CD14-positive monocyte (primary cell): ENCODE results near the gene GPC5. TPM values are rescaled to one million over a fixed set of nuclear protein-coding genes. Genes with fewer than 3 reads are reported as not detected.

Source experiments
- DNase-seq, 3 donors: peaks; one replicate each; pipeline ENCODE4 v3.0.0-alpha.2; 2011 to 2022
- H2AFZ ChIP-seq: 2 replicates; pipeline ENCODE4 v1.6.0; 2012; ENCODE audit warnings: mild to moderate bottlenecking, low read depth, low read length, inconsistent platforms; ENCODE audit not compliant: insufficient read depth, poor library complexity, severe bottlenecking
- H3K27ac ChIP-seq, 2 donors: 1 replicate in 1 of 2; 2 replicates in 1 of 2; pipeline ENCODE4 v1.5.1; 2012 to 2013; ENCODE audit warnings: low read length in 2 of 2, control low read depth in 1 of 2, inconsistent platforms in 1 of 2, low read depth in 1 of 2, mild to moderate bottlenecking in 1 of 2
- H3K27me3 ChIP-seq, 2 donors: one replicate each; pipeline versions ENCODE4 v1.6.0 to v1.6.1; 2011 to 2013; ENCODE audit warnings: low read length in 2 of 2; ENCODE audit not compliant: control insufficient read depth in 2 of 2, insufficient read depth in 2 of 2
- H3K36me3 ChIP-seq, 2 donors: replicated peaks in 1 of 2; 1 replicate in 1 of 2; 2 replicates in 1 of 2; pipeline versions ENCODE4 v1.5.1 to v1.6.1; 2012 to 2013; ENCODE audit warnings: low read length in 2 of 2, control low read depth in 1 of 2, inconsistent platforms in 1 of 2, mild to moderate bottlenecking in 1 of 2; ENCODE audit not compliant: insufficient read depth in 2 of 2, control insufficient read depth in 1 of 2
- H3K4me1 ChIP-seq, 2 donors: 1 replicate in 1 of 2; 2 replicates in 1 of 2; pipeline versions ENCODE4 v1.5.1 to v1.6.1; 2012 to 2013; ENCODE audit warnings: low read length in 2 of 2, control low read depth in 1 of 2, inconsistent platforms in 1 of 2, mild to moderate bottlenecking in 1 of 2, moderate library complexity in 1 of 2; ENCODE audit not compliant: insufficient read depth in 2 of 2, control insufficient read depth in 1 of 2
- H3K4me2 ChIP-seq: replicated peaks from 2 replicates; pipeline ENCODE3; 2012; ENCODE audit warnings: low read length, moderate library complexity, mild to moderate bottlenecking; ENCODE audit not compliant: poor library complexity, severe bottlenecking; ENCODE audit errors: extremely low read depth
- H3K4me3 ChIP-seq, 3 experiments: fragments of 200-600 bp in 1 of 3; sonication (generic) in 1 of 3; replicated peaks in 1 of 3; 1 replicate in 2 of 3; 2 replicates in 1 of 3; pipeline ENCODE4 v1.5.1; 2011 to 2013; ENCODE audit warnings: low read length in 3 of 3, mild to moderate bottlenecking in 3 of 3, control low read depth in 2 of 3, low read depth in 2 of 3, inconsistent platforms in 1 of 3, moderate library complexity in 1 of 3
- H3K79me2 ChIP-seq: 2 replicates; pipeline ENCODE4 v1.6.0; 2012; ENCODE audit warnings: mild to moderate bottlenecking, control low read depth, inconsistent platforms, low read length, moderate library complexity; ENCODE audit not compliant: insufficient read depth
- H3K9ac ChIP-seq: 2 replicates; pipeline ENCODE4 v1.6.0; 2017; ENCODE audit warnings: low read length, mild to moderate bottlenecking; ENCODE audit not compliant: insufficient read depth, poor library complexity, severe bottlenecking
- H3K9me3 ChIP-seq, 2 donors: replicated peaks in 1 of 2; 1 replicate in 1 of 2; 2 replicates in 1 of 2; pipeline versions ENCODE4 v1.5.1 to v1.6.1; 2012 to 2013; ENCODE audit warnings: low read length in 2 of 2, control low read depth in 1 of 2; ENCODE audit not compliant: control insufficient read depth in 1 of 2, insufficient read depth in 1 of 2
- H4K20me1 ChIP-seq: 2 replicates; pipeline ENCODE4 v1.6.0; 2012; ENCODE audit warnings: mild to moderate bottlenecking, low read length, control low read depth, moderate library complexity; ENCODE audit not compliant: insufficient read depth
- H3K27ac Mint-ChIP-seq, 7 donors: one replicate each; pipeline ENCODE4 v1.8.0; 2020; ENCODE audit warnings: mild to moderate bottlenecking in 7 of 7, mixed read lengths in 7 of 7, moderate library complexity in 6 of 7, inconsistent platforms in 2 of 7
- H3K27me3 Mint-ChIP-seq, 3 donors: one replicate each; pipeline ENCODE4 v1.8.0; 2021 to 2022; ENCODE audit warnings: low read depth in 3 of 3, mild to moderate bottlenecking in 3 of 3, mixed read lengths in 3 of 3, moderate library complexity in 3 of 3, inconsistent platforms in 1 of 3
- H3K36me3 Mint-ChIP-seq, 2 donors: one replicate each; pipeline ENCODE4 v1.8.0; 2020; ENCODE audit warnings: mixed read lengths in 2 of 2, inconsistent platforms in 1 of 2, mild to moderate bottlenecking in 1 of 2
- H3K4me1 Mint-ChIP-seq: one replicate; pipeline ENCODE4 v1.8.0; 2020; ENCODE audit warnings: mild to moderate bottlenecking, mixed read lengths
- H3K4me3 Mint-ChIP-seq, 2 donors: one replicate each; pipeline ENCODE4 v1.8.0; 2020; ENCODE audit warnings: mild to moderate bottlenecking in 2 of 2, mixed read lengths in 2 of 2, moderate library complexity in 1 of 2
- H3K9me3 Mint-ChIP-seq, 7 donors: one replicate each; pipeline ENCODE4 v1.8.0; 2020 to 2022; ENCODE audit warnings: mixed read lengths in 7 of 7, mild to moderate bottlenecking in 6 of 7, moderate library complexity in 6 of 7, inconsistent platforms in 2 of 7
- WGBS: methylation state at CpG from one replicate; pipeline ENCODE4 v1.1.5; 2013; ENCODE audit warnings: missing lambda C conversion rate; ENCODE audit not compliant: insufficient coverage; 5-methylcytosine and 5-hydroxymethylcytosine counted together
- intact Hi-C, 2 donors: fragments of 100-400 bp; cut with micrococcal nuclease; formaldehyde crosslinking; loops; one replicate each; pipeline versions ENCODE4 v1.15.0 to v1.15.1; 2023
- polyA plus RNA-seq, 3 donors: library from polyadenylated mRNA; depleted of rRNA in 1 of 3; unstranded in 2 of 3; stranded (reverse) in 1 of 3; fragments of 300-500 nt in 2 of 3; fragments of >200 nt in 1 of 3; fragmentation: Illumina TruSeq in 2 of 3; gene quantifications; 1 replicate in 2 of 3; 2 replicates in 1 of 3; pipeline ENCODE4 v1.2.3, GENCODE V29; 2012 to 2021
- TF ChIP-seq, protein P1 (sequence below): fragments of 200-600 bp; IDR thresholded peaks from one replicate; pipeline ENCODE4 v1.8.0; 2022; ENCODE audit warnings: antibody characterized with exemption, mild to moderate bottlenecking

Gene GPC5
- polyA plus RNA-seq, 3 donors: not detected

DNA sequence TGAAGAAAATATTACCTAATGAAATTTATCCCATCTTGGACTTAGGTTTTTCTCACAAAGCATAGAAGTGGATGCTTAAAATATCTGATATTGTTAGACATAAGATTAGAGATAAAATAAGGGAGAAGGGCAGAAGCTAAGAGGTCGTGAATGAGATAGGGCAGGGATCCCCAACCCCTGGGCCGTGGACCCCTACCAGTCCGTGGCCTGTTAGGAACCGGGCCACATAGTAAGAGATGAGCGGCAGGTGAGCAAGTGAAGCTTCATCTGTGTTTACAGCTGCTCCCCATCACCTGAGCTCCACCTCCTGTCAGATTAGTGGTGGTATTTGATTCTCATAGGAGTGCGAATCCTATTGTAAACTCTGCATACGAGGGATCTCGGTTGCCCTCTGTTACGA, 202.9 kb downstream of the GPC5 start:
- no peak overlapping the region for H3K4me2 ChIP-seq
- no peak overlapping the region for H2AFZ ChIP-seq
- H3K9me3 Mint-ChIP-seq: no peaks in the 10 kb centered on the region
- H3K4me1 Mint-ChIP-seq: no peaks in the 10 kb centered on the region
- no peak overlapping the region for H3K27ac Mint-ChIP-seq
- H3K27ac ChIP-seq: no peak overlapping the region
- H3K27me3 Mint-ChIP-seq: no peaks in the 10 kb centered on the region
- H3K36me3 ChIP-seq: no peaks in the 10 kb centered on the region
- H3K9ac ChIP-seq: no peak overlapping the region
- no peaks in the 10 kb centered on the region for H4K20me1 ChIP-seq
- no peaks in the 10 kb centered on the region for H3K9me3 ChIP-seq
- H3K4me3 ChIP-seq: no peak overlapping the region
- WGBS: 93% methylated on average over 4 of the region's 9 CpGs
- no peak overlapping the region for H3K4me3 Mint-ChIP-seq
- no peaks in the 10 kb centered on the region for H3K4me1 ChIP-seq
- no peak for DNase-seq
- H3K79me2 ChIP-seq: no peaks in the 10 kb centered on the region
- no peaks in the 10 kb centered on the region for H3K27me3 ChIP-seq
- TF ChIP-seq, protein P1, sequence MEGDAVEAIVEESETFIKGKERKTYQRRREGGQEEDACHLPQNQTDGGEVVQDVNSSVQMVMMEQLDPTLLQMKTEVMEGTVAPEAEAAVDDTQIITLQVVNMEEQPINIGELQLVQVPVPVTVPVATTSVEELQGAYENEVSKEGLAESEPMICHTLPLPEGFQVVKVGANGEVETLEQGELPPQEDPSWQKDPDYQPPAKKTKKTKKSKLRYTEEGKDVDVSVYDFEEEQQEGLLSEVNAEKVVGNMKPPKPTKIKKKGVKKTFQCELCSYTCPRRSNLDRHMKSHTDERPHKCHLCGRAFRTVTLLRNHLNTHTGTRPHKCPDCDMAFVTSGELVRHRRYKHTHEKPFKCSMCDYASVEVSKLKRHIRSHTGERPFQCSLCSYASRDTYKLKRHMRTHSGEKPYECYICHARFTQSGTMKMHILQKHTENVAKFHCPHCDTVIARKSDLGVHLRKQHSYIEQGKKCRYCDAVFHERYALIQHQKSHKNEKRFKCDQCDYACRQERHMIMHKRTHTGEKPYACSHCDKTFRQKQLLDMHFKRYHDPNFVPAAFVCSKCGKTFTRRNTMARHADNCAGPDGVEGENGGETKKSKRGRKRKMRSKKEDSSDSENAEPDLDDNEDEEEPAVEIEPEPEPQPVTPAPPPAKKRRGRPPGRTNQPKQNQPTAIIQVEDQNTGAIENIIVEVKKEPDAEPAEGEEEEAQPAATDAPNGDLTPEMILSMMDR: no peak
- no peaks in the 10 kb centered on the region for H3K36me3 Mint-ChIP-seq
- intact Hi-C loops: no loop called here

DNA sequence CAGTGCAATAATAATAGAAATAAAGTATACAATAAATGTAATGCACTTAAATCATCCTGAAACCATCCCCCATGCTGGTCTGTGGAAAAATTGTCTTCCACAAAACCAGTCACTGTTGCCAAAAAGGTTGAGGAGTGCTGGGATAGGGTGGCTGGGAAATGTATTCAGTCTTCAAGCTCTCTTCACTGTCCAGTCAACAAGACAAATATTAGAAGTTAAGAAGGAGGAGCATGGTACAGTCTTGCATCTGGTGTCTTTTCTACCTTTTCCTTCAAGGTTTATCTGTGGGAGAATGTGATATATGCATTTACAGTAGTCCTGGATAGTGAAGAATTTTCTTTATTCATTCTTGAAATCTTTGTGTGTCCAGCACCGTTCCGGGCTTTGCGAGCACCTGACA, 203.4 kb downstream of the GPC5 start:
- Mint-ChIP-seq H3K27ac (no peak overlapping the region), H3K4me3 (no peak overlapping the region), H3K4me1 (no peaks in the 10 kb centered on the region), H3K9me3 (peaks cover 0 to under 1% (median 0%) of the 10 kb centered on the region in 7 donors), H3K27me3 (peaks cover 0 to under 1% (median 0%) of the 10 kb centered on the region in 3 donors), H3K36me3 (no peaks in the 10 kb centered on the region)
- Histone ChIP-seq H3K4me1 (no peaks in the 10 kb centered on the region), H4K20me1 (no peaks in the 10 kb centered on the region), H3K4me2 (no peak overlapping the region), H2AFZ (no peak overlapping the region), H3K27ac (no peak overlapping the region), H3K79me2 (no peaks in the 10 kb centered on the region), H3K4me3 (no peak overlapping the region), H3K27me3 (no peaks in the 10 kb centered on the region), H3K9ac (no peak overlapping the region), H3K36me3 (no peaks in the 10 kb centered on the region), H3K9me3 (no peaks in the 10 kb centered on the region)
- no peak for DNase-seq
- no CpG with 5 or more reads among the region's 3 CpGs for WGBS
- intact Hi-C loops: no loop called here
- TF ChIP-seq, protein P1: no peak
